GM18519 (cell line): Measurements from ENCODE around the gene AP3B1.
A peak's percentile ranks its signal among the peaks of the same experiment; 100 is the strongest.
"Not testable (repeated sequence)": the region's sequence is repeated elsewhere in the genome, so short reads cannot be mapped to it uniquely, and the experiment has no call there.

ENCODE experiments used
- ATAC-seq: cut with Tn5 transposase; IDR thresholded peaks from one replicate; pipeline ENCODE4 v1.9.1; 2021; ENCODE audit warnings: mild to moderate bottlenecking, moderate library complexity; ENCODE audit not compliant: unreplicated experiment, low FRiP score

AP3B1 gene

DNA sequence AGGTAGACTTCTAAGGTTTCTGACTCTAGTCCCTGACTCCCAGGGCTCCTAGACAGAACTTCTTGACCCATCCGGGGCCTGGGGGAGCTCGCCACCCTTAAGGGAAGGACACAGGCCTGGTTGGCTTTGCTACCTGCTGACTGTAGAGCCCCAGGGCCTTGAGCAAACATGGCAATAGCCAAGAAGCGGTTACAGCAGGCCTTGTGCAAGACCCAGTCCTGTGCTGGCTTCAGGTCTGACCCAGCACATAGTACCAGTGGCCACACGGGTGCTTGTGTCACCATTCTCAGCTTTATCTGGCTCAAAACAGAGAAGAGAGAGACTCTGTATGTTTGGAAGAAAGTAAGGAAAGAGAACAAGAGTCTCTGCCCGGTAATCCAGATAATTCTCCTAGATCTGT is 41.8 kb downstream of the AP3B1 start:
- ATAC-seq: no peak

- no peak for ATAC-seq
Measured at GRCh38 chr5:78251663-78252284, 42.7 kb downstream of the AP3B1 start.

- ATAC-seq: no peak
Measured at GRCh38 chr5:78245136-78245535, 49.4 kb downstream of the AP3B1 start.

DNA sequence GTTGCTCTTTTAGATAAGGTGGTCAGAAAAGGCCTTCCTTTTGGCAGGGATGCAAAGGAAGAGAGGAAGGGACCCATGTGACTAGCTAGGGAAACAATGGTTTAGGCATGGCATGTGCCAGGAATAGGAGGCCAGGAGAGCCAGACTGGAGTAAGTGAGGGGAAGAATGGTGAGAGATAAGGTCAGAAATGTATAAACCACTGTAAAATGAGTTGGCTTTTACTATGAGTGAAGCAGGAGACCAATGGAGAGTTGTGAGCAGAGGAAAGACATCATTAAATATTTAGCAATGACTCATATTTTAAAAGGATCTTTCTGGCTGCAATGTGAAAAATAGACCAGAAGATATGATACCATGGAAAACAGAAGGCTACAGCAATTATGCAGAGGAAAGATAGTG is 50.9 kb downstream of the AP3B1 start:
- no peak for ATAC-seq

DNA sequence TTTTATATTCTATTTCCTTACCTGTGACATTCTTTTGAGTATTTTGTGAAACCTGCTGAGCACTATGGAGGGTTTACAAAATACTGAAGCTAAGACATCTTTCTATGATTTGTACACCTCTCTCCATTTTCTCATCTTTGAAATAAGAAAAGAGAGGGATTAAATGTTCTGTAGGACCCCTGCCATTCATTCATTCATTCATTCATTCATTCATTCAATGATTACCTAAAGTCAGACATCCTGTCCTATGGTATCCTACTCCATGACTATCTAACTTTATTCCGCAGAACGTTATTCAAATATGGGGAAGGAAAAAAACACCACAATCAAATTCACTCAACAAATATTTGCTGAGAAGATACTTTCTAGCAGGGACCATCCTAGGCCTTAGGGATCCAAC is 51.4 kb downstream of the AP3B1 start:
- no peak for ATAC-seq

- ATAC-seq: no peak
Measured at GRCh38 chr5:78242001-78242400, 52.5 kb downstream of the AP3B1 start.

- no peak for ATAC-seq
Measured at GRCh38 chr5:78237911-78238310, 56.6 kb downstream of the AP3B1 start.

- no peak for ATAC-seq
Measured at GRCh38 chr5:78236046-78236445, 58.5 kb downstream of the AP3B1 start.

DNA sequence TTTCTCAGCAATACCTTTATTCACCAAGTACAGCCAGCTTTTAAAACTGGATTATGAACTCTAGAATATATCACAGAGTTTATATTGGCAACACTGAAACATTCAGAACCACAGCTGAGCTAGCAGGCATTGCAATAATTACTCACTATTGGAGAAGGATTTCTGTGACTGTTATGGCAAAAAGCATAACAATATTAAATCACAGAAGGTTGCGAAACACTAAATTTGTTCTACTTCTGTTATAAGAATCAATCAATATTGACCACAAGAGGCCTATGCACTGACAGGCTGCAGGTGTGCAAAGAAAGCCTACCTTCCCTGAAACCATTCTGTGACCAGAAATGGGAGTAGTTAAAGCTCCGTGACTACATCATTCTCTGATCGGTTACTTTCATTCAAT is 59.2 kb downstream of the AP3B1 start:
- ATAC-seq: no peak

DNA sequence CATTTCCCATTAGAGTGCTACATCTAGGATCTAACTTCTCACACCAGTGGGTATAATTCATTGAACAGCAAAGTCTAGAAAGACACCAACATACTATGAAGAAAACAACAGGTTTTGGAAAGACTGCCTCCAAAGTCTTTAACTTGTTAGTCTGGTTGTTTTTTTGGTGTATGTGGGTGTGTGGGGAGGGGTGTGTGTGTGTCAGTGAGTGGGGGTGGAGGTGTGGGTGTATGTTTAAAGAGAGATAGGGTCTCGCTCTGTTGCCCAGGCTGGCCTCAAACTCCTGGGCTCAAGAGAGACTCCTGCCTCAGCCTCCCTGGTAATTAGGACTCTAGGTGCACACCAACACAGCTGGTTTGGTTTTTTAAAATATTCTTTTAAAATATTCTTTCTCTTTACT is 59.7 kb downstream of the AP3B1 start:
- ATAC-seq: no peak

GRCh38 chr5:78232163-78232562 is 62.3 kb downstream of the AP3B1 start:
- ATAC-seq: no peak

DNA sequence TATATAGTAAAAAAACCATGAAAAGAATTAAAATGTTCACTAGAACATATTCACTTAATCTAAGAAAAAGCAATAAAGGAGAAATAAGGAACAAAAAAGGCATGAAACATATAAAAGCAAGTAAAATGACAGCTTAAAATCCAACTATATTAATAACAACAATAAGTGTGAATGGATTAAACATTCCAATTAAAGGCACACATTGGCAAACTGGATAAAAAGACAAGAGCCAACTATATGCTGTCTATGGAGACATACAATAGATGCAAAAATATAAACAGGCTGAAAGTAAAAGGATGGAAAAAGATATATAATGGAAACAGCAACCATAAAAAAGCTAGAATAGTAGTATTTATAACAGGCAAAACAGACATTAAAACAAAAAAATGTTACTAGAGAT is 70.1 kb downstream of the AP3B1 start:
- no peak for ATAC-seq

GRCh38 chr5:78221964-78222451 is 72.5 kb downstream of the AP3B1 start:
- ATAC-seq: peak; percentile 95

- ATAC-seq: no peak
Measured at GRCh38 chr5:78221467-78221866, 73.0 kb downstream of the AP3B1 start.

DNA sequence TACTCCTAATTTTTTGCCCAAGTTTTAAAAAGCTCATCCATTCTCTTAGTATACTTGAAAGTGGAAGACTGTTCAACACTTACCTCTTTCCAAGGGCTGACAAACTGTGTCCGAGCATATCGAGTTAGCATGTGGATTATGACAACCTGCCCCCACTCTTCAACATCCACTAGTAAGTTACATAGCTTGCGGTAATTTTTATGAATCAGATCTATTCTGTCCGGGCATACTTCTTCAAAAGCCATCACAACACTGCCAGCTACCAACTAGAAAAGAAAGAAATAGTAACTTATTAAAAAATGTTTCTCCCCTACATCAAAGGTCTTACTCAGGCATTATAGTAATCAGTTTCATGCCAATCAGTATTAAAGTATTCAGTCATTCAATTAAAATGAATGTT is 78.5 kb downstream of the AP3B1 start:
- ATAC-seq: no peak

DNA sequence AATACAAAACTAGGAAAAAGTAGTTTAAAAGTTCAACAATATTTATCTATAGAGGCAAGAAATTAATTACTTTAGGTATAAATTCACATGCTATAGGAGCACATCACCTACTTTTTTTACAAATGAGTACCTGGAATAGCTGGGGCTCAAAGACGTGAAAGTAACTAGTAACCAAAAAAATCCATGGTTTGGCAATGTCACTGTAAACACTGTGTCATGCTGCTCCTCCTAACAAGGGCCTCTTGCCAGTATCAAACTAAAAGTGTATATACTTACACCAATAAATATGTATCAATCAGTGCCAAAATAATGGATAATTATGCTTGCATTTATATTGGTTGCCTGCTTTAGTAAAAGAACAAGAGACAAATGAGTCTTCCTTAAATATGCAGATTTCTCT is 78.9 kb downstream of the AP3B1 start:
- ATAC-seq: no peak

GRCh38 chr5:78213799-78214198 is 80.7 kb downstream of the AP3B1 start:
- no peak for ATAC-seq

GRCh38 chr5:78211052-78211451 is 83.4 kb downstream of the AP3B1 start:
- no peak for ATAC-seq

DNA sequence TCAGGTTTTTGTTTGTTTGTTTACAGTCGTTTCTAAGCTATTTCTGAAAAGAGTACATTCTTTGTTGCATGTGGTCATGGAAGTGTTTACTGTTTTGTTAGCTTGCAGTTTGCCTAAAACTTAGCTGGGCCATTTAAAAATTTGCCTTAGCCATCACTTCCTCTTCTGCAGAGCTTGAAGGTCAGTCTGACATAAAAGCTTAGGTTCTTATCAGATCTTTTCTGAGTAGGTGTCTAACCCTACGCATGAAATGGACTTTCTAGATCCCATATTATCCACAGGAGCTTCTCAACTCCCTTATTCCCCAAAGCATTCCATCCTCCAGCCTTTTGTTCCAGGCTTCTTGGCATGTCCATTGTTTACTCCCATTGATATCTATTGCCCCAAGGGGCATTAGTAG is 90.3 kb downstream of the AP3B1 start:
- ATAC-seq: no peak

GRCh38 chr5:78203815-78204214 is 90.7 kb downstream of the AP3B1 start:
- ATAC-seq: no peak

- no peak for ATAC-seq
Measured at GRCh38 chr5:78190402-78190801, 104.1 kb downstream of the AP3B1 start.

GRCh38 chr5:78188681-78189080 is 105.8 kb downstream of the AP3B1 start:
- ATAC-seq: not testable (repeated sequence)

GRCh38 chr5:78187172-78187571 is 107.3 kb downstream of the AP3B1 start:
- ATAC-seq: no peak
